Measurements from ENCODE around the gene ATP5F1D. TPM values are rescaled to one million over a fixed set of nuclear protein-coding genes. Genes with fewer than 3 reads are reported as not detected.

ATP5F1D gene
- total and polyA plus RNA-seq, 2 experiments from 2014 or later: 139 to 396 TPM

DNA sequence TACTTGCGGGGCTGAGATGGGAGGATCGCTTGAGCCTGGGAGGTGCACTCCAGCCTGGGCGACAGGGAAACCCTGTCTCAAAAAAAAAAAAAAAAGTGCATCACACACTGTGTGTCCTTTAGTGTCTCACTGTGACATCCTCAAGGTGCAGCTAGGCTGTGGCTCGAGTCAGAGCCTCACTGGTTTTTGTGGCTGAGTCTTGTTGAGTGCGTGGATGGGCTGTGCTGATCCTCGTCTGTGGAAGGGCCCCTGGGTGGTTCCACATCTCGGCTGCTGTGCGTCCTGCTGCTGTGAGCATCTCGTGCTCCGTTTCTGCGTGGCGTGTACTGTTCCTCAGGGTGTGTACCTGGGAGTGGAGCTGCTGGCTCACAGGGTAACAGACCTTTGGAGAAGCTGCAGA lies 24.8 kb upstream of the ATP5F1D start (continued):
- TF ChIP-seq, protein P1, sequence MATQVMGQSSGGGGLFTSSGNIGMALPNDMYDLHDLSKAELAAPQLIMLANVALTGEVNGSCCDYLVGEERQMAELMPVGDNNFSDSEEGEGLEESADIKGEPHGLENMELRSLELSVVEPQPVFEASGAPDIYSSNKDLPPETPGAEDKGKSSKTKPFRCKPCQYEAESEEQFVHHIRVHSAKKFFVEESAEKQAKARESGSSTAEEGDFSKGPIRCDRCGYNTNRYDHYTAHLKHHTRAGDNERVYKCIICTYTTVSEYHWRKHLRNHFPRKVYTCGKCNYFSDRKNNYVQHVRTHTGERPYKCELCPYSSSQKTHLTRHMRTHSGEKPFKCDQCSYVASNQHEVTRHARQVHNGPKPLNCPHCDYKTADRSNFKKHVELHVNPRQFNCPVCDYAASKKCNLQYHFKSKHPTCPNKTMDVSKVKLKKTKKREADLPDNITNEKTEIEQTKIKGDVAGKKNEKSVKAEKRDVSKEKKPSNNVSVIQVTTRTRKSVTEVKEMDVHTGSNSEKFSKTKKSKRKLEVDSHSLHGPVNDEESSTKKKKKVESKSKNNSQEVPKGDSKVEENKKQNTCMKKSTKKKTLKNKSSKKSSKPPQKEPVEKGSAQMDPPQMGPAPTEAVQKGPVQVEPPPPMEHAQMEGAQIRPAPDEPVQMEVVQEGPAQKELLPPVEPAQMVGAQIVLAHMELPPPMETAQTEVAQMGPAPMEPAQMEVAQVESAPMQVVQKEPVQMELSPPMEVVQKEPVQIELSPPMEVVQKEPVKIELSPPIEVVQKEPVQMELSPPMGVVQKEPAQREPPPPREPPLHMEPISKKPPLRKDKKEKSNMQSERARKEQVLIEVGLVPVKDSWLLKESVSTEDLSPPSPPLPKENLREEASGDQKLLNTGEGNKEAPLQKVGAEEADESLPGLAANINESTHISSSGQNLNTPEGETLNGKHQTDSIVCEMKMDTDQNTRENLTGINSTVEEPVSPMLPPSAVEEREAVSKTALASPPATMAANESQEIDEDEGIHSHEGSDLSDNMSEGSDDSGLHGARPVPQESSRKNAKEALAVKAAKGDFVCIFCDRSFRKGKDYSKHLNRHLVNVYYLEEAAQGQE (IDR thresholded peaks at IDR 0.05; ENCODE audit: unreplicated experiment): no peak
- TF ChIP-seq EZH2 (IDR thresholded peaks at IDR 0.05; ENCODE audit: low read depth, unreplicated experiment): no peak

GRCh38 chr19:1217366-1217765 lies 24.2 kb upstream of the ATP5F1D start:
- no peak overlapping the region for H3K27ac Mint-ChIP-seq

More at GRCh38 chr19:1217366-1217765, 24.2 kb upstream of the ATP5F1D start:
- peaks cover 18% of the 10 kb centered on the region for H3F3A ChIP-seq (replicated peaks; ENCODE audit: low read depth)
- Mint-ChIP-seq H3K27me3 (ENCODE audit: insufficient read depth, low read depth, poor library complexity) (peaks cover 12% of the 10 kb centered on the region), H3K9me3 (no peaks in the 10 kb centered on the region), H3K36me3 (ENCODE audit: low read depth) (peaks cover 8% of the 10 kb centered on the region; the same call in 2 of the 3 replicates), H3K4me3 (no peak overlapping the region), H3K4me1 (peaks cover 28% of the 10 kb centered on the region)
- TF ChIP-seq NANOG (IDR thresholded peaks at IDR 0.05; ENCODE audit: borderline replicate concordance) (no peak), EZH2 (IDR thresholded peaks at IDR 0.05; ENCODE audit: low read depth, unreplicated experiment) (no peak), JUNB (IDR thresholded peaks at IDR 0.05; ENCODE audit: unreplicated experiment) (no peak), EZH2phosphoT487 (IDR thresholded peaks at IDR 0.05; ENCODE audit: unreplicated experiment) (no peak), STAT1 (IDR thresholded peaks at IDR 0.05; ENCODE audit: unreplicated experiment) (no peak), ZNF331 (CRISPR knock-in tag; IDR thresholded peaks at IDR 0.05; ENCODE audit: low read depth) (no peak)
- TF ChIP-seq, protein P1 (IDR thresholded peaks at IDR 0.05; ENCODE audit: unreplicated experiment): no peak
- TF ChIP-seq, protein P2, sequence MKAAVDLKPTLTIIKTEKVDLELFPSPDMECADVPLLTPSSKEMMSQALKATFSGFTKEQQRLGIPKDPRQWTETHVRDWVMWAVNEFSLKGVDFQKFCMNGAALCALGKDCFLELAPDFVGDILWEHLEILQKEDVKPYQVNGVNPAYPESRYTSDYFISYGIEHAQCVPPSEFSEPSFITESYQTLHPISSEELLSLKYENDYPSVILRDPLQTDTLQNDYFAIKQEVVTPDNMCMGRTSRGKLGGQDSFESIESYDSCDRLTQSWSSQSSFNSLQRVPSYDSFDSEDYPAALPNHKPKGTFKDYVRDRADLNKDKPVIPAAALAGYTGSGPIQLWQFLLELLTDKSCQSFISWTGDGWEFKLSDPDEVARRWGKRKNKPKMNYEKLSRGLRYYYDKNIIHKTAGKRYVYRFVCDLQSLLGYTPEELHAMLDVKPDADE (IDR thresholded peaks at IDR 0.05): no peak
- TF ChIP-seq, protein P3, sequence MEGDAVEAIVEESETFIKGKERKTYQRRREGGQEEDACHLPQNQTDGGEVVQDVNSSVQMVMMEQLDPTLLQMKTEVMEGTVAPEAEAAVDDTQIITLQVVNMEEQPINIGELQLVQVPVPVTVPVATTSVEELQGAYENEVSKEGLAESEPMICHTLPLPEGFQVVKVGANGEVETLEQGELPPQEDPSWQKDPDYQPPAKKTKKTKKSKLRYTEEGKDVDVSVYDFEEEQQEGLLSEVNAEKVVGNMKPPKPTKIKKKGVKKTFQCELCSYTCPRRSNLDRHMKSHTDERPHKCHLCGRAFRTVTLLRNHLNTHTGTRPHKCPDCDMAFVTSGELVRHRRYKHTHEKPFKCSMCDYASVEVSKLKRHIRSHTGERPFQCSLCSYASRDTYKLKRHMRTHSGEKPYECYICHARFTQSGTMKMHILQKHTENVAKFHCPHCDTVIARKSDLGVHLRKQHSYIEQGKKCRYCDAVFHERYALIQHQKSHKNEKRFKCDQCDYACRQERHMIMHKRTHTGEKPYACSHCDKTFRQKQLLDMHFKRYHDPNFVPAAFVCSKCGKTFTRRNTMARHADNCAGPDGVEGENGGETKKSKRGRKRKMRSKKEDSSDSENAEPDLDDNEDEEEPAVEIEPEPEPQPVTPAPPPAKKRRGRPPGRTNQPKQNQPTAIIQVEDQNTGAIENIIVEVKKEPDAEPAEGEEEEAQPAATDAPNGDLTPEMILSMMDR (conservative IDR thresholded peaks at IDR 0.05; ENCODE audit: low read depth in 2 of 2): no peak
- DNase-seq (ENCODE audit: low spot score) (no peak), ATAC-seq (peak; percentile 50)
- H4K20me1 ChIP-seq (replicated peaks; ENCODE audit: insufficient read depth): peaks cover 33% of the 10 kb centered on the region; the same call in 1 of the 2 replicates
- no peak overlapping the region for H3K27ac ChIP-seq (ENCODE audit: low read depth)
- H3K4me2 ChIP-seq: no peak overlapping the region
- H3K36me3 ChIP-seq (ENCODE audit: insufficient read depth): no peaks in the 10 kb centered on the region
- H3K9me2 ChIP-seq (ENCODE audit: insufficient read depth): no peaks in the 10 kb centered on the region
- H3K27me3 ChIP-seq (ENCODE audit: insufficient read depth): no peaks in the 10 kb centered on the region
- H3K4me3 ChIP-seq: no peak overlapping the region
- H2AFZ ChIP-seq: no peak overlapping the region
- H3K79me2 ChIP-seq (replicated peaks; ENCODE audit: insufficient read depth): peaks cover 68% of the 10 kb centered on the region
- peaks cover 11% of the 10 kb centered on the region; the same call in 1 of the 2 replicates for H3K4me1 ChIP-seq (ENCODE audit: insufficient read depth)

Measured in GM23338 (cell line).